ENCODE results near the gene SEZ6.
"Not testable (repeated sequence)": the region's sequence is repeated elsewhere in the genome, so short reads cannot be mapped to it uniquely, and the experiment has no call there.

Gene SEZ6

GRCh38 chr17:28951991-28952975, 53.5 kb downstream of the SEZ6 start:
- DNase-seq, result peak; percentile 94 to 95

- DNase-seq, result peak; percentile 99 to 100
Observed at GRCh38 chr17:28951428-28951990, 54.3 kb downstream of the SEZ6 start, which contains the start of gene PHF12. Gene PHF12 (minus strand): TSS chr17:28951518. CDS start chr17:28950960, 558 bp downstream.

- no peak for DNase-seq
Observed at GRCh38 chr17:28950752-28951427, 54.9 kb downstream of the SEZ6 start.

- peak; percentile 24 to 32 for DNase-seq
Observed at GRCh38 chr17:28950017-28950751, 55.6 kb downstream of the SEZ6 start.

GRCh38 chr17:28949185-28950016, 56.4 kb downstream of the SEZ6 start:
- DNase-seq, result peak; percentile 21 to 34

- no peak for DNase-seq
Observed at GRCh38 chr17:28948873-28949184, 57.0 kb downstream of the SEZ6 start.

- no peak for DNase-seq
Observed at GRCh38 chr17:28948342-28948741, 57.5 kb downstream of the SEZ6 start.

GRCh38 chr17:28947639-28948038, 58.2 kb downstream of the SEZ6 start:
- DNase-seq, result no peak

- no peak for DNase-seq
Observed at GRCh38 chr17:28946239-28946638, 59.6 kb downstream of the SEZ6 start.

GRCh38 chr17:28944862-28945741, 60.7 kb downstream of the SEZ6 start:
- no peak for DNase-seq

GRCh38 chr17:28944343-28944742, 61.5 kb downstream of the SEZ6 start:
- no peak for DNase-seq

GRCh38 chr17:28942925-28943324, 62.9 kb downstream of the SEZ6 start:
- DNase-seq, result no peak

- no peak for DNase-seq
Observed at GRCh38 chr17:28941251-28941650, 64.6 kb downstream of the SEZ6 start.

GRCh38 chr17:28940675-28941074, 65.2 kb downstream of the SEZ6 start:
- no peak for DNase-seq

- no peak for DNase-seq
Observed at GRCh38 chr17:28940142-28940541, 65.7 kb downstream of the SEZ6 start.

GRCh38 chr17:28938552-28938951, 67.3 kb downstream of the SEZ6 start:
- no peak for DNase-seq

- no peak for DNase-seq
Observed at GRCh38 chr17:28937044-28937729, 68.6 kb downstream of the SEZ6 start.

- no peak for DNase-seq
Observed at GRCh38 chr17:28935744-28936460, 69.9 kb downstream of the SEZ6 start.

GRCh38 chr17:28934508-28934907, 71.3 kb downstream of the SEZ6 start:
- DNase-seq, result not testable (repeated sequence)

GRCh38 chr17:28929787-28930186, 76.0 kb downstream of the SEZ6 start:
- no peak for DNase-seq

All from activated CD4-positive, alpha-beta T cell treated with anti-CD3 and anti-CD28 coated beads, Interleukin-2, amount 50 U/mL, for 4 hours (primary cell).